Effector CD8-positive, alpha-beta T cell (primary cell): ENCODE data around the gene LGI2.

ENCODE experiments used
- DNase-seq: peaks from one replicate; lab custom pipeline; 2025; lab: John Stamatoyannopoulos, UW

The LGI2 gene

DNA sequence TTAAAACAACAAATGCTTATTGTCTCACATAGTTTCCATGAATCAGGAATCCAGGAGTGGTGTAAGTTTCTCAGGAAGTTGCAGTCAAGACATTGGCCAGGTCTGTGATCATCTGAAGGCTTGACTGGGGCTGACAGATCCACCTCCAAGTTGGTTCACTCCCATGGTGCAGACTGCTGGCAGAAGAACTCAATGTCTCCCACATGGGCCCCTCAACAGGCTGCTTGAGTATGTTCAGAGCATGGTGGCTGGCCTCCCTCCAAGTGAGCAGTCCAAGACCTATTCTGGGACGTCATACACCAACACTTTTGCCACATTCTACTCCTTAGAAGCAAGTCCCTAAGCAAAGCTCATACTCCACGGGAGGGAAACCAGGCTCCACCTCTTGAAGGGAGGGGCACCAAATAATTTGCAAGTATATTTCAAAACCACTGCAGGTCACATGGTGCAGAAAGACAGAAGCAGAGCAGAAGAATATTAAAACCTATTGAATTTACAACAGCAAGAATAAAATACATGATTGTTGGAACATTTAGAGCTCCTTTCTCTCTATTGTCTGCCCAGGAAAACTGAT, 35.3 kb downstream of the LGI2 start:
- no peak for DNase-seq

DNA sequence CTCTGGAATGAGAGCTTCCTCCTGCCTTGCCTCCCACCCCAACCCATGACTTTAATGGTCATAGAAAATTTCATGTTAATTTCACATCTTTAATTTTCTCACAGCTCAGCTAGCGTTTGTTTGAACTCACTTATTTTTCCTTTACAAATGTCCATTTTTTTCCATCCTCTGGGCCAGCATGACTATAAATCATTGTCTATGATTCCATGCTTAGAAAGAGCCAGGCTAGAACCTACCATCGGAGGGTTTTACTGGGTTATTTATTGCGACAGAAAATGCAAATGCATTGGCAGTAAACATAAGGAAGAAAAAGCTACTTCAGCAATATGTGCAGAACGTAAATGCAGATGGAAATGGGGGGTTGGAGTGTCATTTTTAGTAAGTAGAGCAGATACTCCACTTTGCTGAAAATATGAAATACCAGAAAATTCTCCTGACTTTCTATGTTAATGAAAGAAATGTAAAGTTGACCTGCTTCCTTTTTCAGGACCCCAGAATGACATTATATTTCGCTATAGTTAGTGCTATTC, 37.1 kb downstream of the LGI2 start:
- no peak for DNase-seq

DNA sequence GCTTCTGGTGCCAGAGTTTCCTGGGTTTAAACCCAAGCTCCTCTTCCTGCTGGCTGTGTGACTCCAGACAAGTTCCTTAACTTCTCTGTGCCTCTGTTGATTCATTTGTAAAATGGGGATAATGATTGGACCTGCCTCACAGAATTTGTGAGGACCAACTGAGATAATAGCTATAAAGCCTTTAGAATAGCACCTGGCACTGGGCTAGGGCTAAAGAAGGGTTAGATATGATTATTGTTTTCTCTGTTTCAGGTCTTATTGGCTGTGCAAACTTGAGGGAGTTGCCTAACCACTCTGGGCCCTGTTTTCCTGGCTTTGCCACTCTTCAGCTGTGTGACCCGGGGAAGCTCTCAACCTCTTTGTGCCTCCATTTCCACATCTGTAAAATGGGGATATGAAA, 37.8 kb downstream of the LGI2 start:
- DNase-seq = no peak

DNA sequence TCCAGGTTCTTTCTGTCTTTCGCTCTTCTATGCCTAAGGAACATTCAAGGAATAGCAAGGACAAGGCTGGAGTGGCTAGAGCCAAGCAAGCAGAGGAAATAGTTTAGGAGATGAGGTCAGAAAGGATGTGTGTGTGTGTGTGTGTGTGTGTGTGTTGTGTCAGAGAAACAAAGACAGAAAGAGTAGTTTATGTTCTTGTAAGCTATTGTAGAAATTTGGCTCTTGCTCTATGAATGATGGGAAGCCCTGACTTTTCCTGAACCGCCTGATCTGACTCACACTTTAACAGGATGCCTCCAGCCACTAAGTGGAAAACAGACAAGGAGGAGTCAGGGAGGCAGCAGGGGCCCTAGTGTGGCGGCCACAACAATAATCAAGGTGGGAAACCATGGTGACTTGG, 39.7 kb downstream of the LGI2 start:
- no peak for DNase-seq

DNA sequence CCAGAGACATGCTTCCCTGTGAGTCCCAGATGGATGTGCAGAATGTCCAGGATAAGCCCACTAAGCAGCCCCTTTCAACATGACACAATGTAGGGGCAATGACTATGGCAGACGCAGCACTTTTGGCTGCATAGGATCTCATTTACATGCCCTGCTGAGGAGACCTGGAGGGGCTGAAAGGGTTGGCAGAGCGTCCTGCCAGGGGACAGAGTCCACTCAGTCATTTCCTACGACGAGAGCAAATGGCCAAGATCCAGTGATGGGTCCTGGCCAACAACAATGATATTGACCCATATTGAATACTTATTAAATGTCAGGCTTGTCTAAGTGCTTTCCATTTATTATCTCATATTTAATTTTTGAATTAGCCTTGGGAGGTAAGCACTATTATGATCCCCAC, 41.4 kb downstream of the LGI2 start:
- DNase-seq = no peak

DNA sequence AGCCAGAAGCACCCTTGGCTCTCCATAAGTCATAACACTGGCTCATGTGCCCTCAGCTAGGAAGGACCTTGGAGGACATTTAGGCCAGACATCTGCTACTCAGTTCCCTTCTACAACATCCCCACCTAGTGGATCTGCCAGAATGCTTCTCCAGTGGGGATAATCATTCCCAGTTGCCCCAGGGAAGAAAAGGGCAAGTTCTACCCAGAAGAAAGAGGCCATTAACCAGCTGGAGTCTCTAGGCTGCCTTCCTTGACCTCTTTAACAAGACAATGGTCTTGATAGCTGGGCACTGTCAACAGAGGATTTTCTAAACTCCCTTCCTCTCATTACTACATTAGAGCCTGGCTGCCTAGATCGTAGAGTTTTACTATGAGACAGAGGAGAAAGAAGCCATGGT, 42.0 kb downstream of the LGI2 start:
- DNase-seq = no peak

DNA sequence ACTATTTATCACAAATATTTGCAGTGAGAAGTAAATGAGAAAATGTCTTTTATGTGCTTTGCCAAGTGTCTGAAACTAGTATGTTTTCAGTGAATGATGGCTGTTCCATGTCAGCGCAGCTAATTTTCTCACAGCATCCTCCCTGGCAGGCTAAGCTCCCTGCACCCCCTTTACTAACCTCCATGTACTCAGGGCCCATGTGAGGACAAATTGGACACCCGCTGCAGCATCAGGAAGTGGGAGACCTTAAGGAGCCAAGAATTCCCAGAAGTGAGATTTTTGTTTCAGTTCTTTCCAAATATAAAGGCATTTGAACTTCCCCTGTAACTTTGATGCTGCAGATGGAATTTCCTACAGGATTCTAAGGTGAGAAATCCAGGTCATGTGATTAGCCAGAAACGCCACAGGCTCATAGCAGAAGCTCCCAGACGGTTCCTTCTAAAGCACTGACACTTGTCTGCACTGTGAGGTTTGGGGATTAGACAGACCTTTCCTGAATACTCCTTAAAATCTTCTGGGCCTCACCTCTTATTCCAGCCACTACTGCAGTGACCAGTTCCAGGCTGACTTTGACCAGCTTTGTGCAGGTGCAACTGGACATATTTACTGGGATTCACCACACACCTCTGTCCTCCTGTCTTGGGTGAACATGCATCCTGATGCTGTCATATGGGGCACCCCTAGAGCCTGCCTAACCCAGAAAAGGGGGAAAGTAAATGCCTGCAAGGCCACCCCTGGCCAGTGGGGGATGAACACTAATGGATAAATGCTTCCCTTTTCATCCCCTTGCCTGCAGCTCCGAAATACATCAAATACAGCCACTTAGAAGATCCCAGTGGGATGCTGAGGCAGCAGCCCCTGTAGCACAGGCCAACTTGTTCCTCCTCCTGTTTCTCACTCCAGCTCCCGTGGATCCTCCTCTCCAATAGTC, 45.9 kb downstream of the LGI2 start:
- DNase-seq = no peak

DNA sequence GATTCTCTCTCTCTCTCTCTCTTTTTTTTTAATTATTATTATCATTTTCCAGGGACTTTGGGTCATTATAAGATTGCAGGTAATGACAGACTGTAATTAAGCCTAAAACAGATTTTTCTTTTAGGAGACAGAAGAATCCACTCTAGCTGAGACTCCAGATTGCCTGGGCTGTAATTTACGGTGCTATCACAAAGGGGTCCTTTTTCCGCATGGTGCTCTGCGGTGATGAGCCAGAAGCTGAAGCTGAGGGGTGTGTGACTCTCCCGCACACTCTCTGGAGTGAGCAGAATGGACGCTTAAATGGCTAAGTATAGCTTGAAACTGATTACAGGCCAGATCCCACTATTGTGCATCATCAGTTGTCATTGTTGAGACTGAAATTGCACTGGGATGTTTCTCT, 50.0 kb downstream of the LGI2 start:
- no peak for DNase-seq

DNA sequence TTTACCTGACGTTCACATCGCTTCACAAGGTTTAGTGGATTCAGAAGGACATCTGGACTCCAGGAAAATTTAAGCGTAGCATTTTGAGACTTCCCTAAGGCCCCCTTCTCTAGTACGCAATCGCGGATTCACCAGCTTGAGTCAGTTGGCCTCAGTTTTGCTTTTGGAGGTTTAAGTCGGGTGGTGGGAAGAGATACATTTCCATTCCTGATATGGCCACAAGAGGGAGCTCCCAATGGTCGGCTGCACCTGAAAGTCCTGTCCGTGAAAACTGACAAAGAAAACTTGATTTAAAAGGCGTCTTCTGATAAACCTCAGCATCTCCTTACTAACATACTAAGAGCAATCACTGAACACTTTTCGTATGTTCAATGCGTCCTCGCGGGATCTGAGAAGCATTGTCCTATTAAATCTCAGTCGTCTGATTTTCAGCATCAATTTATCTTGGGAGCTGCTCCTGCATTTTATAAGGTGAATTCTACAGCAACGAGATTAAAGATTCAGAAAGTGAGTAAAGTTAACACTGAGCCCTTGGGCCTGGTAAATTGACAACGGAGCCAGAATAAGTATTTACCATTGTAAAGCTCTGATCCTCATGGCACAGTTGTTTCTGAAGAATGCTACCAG, 50.6 kb downstream of the LGI2 start:
- DNase-seq = no peak

DNA sequence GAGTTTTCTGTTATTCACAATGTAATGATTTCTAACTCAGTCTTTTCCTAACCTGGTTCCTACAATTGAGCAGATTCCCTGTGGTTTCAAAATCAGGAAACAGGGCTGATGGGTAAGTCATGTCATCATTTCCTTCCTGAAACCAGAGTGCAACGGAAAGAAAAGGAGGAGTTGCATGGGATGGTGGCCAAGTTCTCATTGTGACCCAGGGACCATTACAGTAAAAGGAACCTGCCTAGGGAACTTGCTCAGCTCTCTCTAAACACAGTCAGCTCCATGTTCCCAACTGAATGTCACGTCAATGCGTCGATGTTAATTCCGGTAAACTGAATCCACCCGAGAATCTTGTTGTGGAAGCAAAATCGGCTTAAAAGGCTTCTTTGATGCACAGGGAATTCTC, 51.2 kb downstream of the LGI2 start:
- no peak for DNase-seq

DNA sequence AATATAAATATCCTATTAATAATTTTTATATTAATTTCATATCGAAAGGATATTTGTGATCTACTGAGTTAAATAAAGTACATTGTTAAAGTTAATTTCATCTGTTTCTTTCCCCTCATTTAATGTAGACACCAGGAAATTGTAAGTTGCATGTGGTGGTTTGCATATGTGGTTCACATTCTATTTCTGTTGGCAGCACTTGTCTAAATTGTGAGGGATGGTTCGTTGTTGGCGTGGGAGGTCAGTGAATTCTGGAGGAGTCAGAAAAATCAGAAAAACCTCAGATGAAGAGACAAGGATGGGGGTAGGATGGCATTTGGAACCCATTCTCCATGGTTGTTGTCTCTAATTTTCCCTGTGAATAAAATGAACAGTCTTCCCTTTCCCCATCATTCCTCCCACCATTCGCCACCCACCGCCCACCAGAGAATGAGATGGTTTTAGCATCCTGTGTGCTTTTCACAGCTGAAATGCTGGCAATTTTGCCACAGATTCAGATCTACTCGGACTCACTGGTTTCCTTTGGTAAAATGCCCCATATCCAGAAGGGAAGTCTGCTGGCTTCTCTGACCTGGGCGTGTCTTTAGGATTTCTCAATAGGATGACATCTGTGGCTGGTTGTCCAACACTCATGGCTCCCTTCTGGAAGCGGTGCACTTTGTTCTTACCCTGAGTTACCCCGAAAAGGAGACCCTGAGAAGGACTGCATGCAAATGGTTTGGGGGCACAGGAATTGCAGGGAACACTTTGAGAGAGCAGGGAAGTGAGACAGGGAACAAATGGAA, 52.3 kb downstream of the LGI2 start:
- DNase-seq = no peak

DNA sequence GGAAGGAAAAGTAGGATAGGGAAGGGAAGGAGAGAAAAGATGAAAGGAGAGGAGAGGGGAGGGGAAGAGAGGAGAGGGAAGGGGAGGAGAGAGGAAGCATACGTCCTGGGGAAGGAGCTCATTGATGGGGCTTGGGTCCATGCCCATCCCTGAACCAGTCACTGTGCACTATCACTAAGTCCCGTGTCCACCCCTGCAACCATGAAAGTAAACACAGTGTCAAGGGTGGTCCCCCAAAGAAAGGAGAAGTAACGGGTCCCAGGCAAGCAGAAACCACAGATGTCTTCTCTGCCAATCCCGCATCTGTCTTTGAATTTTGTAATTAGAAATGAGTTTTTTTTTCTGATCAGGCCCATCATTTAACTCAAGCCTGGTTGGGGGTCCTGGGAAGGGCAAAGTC, 55.2 kb downstream of the LGI2 start:
- DNase-seq = no peak

DNA sequence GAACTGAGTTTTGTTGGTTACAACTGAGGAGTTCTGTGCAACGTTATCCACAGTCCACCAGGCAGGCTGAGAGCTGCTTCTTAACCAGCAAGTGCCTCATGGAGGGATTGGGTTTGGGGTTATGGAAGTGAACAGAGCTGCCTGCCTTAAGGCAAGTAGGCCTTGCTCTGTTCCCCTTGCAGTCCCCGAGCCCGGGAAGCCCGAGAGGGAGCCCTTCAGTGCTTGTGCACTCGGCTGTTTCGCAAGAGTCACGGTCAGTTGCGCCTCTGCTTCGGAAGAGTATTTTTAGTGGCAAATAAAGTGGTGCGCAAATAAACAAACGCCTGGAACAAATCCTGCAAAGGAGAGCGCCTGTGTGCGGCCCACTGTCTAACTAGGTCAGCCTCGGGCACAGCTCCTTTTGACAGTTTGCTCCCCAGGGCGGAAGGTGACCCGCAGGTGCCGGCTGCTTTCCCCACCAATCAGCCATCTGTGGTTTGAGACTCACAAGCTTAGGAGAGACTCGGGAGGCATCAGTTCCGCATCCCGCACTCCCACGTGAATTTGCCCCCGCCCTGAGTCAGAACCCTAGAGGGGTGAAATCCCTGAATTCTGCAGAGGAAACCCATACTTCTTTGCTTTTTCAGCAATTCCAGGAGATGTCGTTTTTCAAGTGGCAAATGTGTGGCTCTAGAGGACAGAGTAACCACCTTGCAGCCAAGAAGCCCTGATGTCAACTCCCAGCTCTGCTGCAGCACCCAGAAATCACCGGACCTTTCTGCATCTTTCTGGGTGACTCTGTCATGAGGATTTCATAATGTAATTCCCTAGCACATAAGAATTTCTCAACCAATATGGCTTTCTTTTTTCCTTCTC, 56.8 kb downstream of the LGI2 start:
- no peak for DNase-seq

DNA sequence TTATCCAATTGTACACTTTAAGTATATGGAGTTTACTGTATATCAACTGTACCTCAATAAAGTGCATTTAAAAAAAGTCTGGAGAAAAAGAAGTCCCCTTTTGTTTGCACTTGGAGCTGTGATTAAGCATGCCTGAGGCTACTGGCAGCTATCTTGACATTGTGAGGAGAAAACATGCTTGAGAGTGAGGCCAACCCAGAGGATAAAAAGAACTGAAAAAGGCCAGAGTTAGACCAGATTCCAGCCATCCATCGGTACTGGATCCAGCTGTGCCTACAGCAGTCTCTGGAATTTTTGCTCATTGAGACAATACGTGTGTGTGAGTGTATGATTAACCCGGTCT, 57.4 kb downstream of the LGI2 start:
- no peak for DNase-seq

DNA sequence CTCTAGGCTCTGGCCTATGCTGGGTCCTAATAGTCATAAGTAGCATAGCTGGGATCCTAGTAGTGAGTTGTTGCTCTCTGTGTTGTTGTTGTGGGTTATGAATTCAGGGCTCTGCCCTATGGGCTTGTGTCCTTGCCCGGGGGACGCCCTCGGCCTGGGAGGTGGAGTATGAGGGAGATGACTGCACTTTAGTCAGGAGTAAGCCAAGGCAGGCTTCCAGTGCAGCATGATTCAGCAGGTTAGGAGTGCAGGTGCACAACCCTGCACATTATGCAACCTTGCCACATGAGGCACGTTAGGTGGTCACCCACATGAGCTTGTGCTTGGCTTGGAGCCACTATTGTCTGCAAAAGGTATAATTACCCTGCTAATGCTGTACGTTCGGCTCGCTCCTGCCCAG, 59.6 kb downstream of the LGI2 start:
- no peak for DNase-seq

DNA sequence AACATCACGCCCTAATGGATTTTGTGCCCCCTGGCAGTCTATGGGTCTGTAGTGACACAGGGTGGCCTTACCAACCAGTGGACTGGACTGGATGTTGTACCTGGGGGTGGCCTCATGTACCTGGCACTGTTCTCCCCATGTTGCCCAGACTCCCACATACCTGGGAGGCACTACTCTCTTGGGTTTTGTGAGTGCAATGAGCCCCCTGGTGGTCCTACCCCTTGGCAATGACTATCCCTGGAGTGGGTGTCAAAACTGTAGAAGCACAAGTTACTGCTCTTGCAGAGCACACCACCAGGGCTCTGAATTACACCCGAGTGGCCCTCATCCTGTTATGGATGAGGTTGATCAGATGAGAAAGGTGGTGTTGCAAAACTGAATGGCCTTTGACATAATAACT, 60.1 kb downstream of the LGI2 start:
- DNase-seq = no peak

DNA sequence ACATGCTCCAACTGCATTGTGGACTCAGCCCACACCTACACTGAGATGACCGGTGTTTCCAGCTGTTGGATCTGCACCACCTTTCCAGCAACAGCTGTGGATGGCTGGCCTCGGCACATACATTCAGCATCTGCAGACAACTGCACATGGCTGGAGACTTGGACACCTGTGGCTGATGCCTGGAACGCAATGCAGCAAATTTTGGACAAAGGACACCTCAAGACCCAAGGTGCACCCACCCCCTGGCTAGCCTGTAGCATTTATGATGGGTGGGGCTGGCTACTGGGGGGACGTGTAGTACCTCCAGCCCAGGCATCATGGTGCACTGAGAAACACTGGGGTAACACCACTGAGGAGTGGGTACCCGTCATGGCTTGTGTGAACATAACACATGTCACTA, 60.6 kb downstream of the LGI2 start:
- no peak for DNase-seq

DNA sequence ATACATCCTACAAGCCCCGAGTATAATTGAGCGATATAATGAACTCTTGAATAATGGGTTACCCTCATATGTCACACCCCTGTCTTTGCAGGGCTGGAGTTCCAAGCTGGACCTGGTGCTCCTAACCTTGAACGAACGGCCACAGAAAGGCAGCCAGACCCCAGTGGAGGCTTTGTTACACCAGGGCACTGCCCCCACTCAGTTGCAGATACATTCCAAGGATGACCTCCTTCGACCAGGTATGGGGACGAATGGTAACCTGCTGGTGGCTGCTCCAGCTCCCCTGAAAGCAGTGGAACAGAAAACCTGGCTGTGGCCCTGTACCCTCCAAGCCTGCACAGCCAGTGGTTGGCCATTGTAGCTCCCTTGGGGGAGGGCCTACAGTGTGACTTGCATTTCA, 61.3 kb downstream of the LGI2 start:
- no peak for DNase-seq

DNA sequence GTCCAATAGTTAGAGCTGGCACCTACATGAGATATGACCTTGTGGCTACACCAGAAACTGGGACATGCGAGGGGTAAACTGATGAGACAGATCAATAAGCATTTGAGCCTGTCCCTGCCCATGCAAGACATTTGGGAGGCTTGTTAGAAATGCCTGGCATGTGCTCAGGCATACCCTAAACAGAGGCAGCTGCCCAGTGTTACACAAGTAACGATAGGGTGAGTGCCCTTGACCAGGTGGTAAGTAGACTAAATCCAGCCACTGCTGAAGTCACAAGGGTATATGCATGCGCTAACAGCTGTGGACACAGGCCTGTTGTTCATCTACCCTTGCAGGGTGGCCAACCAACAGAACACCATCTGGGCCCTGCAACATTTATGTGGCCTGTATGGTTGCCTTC, 61.8 kb downstream of the LGI2 start:
- DNase-seq = no peak

DNA sequence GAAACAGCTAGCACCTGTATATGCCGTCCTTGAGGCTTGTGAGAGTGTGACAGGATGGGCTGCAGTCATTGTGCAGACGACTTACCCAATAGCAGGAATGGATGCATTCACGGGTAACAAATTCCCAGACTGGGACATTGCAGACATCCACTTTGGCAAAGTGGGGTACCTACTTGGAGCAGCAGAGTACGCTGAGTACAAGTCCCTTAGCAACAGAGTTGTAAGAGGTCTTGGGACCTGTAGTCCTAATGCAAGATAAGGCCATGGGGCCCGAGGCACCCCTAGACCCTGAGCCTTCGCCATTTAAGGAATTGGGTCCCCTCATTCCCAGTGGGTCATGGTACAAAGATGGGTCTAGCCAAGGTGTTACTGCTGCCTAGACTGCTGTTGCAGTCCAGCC, 62.5 kb downstream of the LGI2 start:
- DNase-seq = no peak

DNA sequence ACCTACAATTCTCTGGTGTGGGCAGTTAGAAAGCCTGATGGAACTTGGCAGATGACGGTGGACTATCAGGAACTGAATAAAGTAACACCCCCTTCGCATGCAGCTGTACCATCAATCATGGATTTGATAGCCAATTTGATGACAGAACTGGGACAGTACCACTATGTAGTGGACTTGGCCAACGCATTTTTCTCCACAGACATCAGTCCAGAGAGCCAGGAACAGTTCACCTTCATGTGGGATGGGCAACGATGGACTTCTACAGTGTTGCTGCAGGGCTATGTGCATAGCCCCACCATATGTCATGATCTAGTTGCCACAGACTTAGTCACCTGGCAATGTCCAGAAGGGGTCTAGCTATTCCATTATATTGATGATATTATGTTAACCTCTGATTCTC, 63.4 kb downstream of the LGI2 start:
- no peak for DNase-seq
